GM12878 (cell line): ENCODE results near the gene RALGDS. TPM values are rescaled to one million over a fixed set of nuclear protein-coding genes. Genes with fewer than 3 reads are reported as not detected.

Experiments
- ATAC-seq: fragments of 200-7000 bp; cut with Tn5 transposase; 3 replicates; pipeline ENCODE4 v1.9.1; 2020; ENCODE audit warnings: mild to moderate bottlenecking, moderate library complexity
- BruUV-seq: library from RNA; stranded (reverse); fragments of 400-500 nt; replicated peaks from 2 replicates; lab custom pipeline; 2021; lab: Mats Ljungman, UMichigan
- CTCF ChIA-PET: fragments of 300-600 bp; sonication (Branson Sonifier 250); formaldehyde crosslinking; extraction: SDS; loops from one replicate; lab custom pipeline; 2021; ENCODE audit warnings: inconsistent platforms; lab: Yijun Ruan, JAX
- POLR2A ChIA-PET: fragments of 350-600 bp; formaldehyde crosslinking; extraction: SDS; loops from one replicate; lab custom pipeline; 2021; ENCODE audit warnings: inconsistent platforms; lab: Charles Lee
- RAD21 ChIA-PET: fragments of 300-600 bp; sonication (Branson Sonifier 250); formaldehyde crosslinking; loops from one replicate; lab custom pipeline; 2023; ENCODE audit warnings: antibody characterized with exemption; ENCODE audit not compliant: unreplicated experiment; lab: Charles Lee
- SMC1A ChIA-PET: fragments of 300-600 bp; sonication (Branson Sonifier 250); formaldehyde crosslinking; loops from one replicate; lab custom pipeline; 2023; ENCODE audit not compliant: unreplicated experiment, uncharacterized antibody; lab: Charles Lee
- DNase-seq: peaks from one replicate; pipeline ENCODE4 v3.0.0-alpha.2; 2011; ENCODE audit warnings: low read depth, low spot score
- FAIRE-seq: peaks from 3 replicates; lab custom pipeline; 2011; peaks lifted over from hg19 to GRCh38; lab: Jason Lieb, UNC
- H2AFZ ChIP-seq: 2 replicates; pipeline ENCODE4 v1.6.0; 2011; ENCODE audit warnings: low read depth, low read length, control low read depth; ENCODE audit not compliant: control insufficient read depth
- H3K27ac ChIP-seq: 2 replicates; pipeline ENCODE4 v1.5.1; 2011; ENCODE audit warnings: control low read depth; ENCODE audit not compliant: control insufficient read depth, insufficient read depth
- H3K27me3 ChIP-seq, 2 experiments: replicated peaks in 1 of 2; 2 replicates each; pipeline versions ENCODE4 v1.6.0 to v1.6.1; 2011; ENCODE audit warnings: low read length in 1 of 2; ENCODE audit not compliant: control insufficient read depth in 2 of 2, insufficient read depth in 2 of 2
- H3K36me3 ChIP-seq, 2 experiments: 2 replicates each; pipeline ENCODE4 v1.5.1; 2011; ENCODE audit warnings: low read length in 1 of 2; ENCODE audit not compliant: control insufficient read depth in 2 of 2, insufficient read depth in 2 of 2
- H3K4me1 ChIP-seq: 2 replicates; pipeline ENCODE4 v1.6.1; 2011; ENCODE audit warnings: mild to moderate bottlenecking, low read length, moderate library complexity, mixed read lengths; ENCODE audit not compliant: control insufficient read depth, insufficient read depth
- H3K4me2 ChIP-seq: 2 replicates; pipeline ENCODE4 v1.6.0; 2011; ENCODE audit warnings: control low read depth; ENCODE audit not compliant: control insufficient read depth, insufficient read depth
- H3K4me3 ChIP-seq: fragments of 200-600 bp; sonication (generic); 2 replicates; pipeline ENCODE4 v1.5.1; 2016
- H3K79me2 ChIP-seq: 2 replicates; pipeline ENCODE4 v1.6.0; 2011; ENCODE audit warnings: low read length; ENCODE audit not compliant: control insufficient read depth, insufficient read depth
- H3K9ac ChIP-seq: 2 replicates; pipeline ENCODE4 v1.8.0; 2011; ENCODE audit warnings: low read length, control low read depth, mixed read lengths; ENCODE audit not compliant: control insufficient read depth, insufficient read depth
- H3K9me3 ChIP-seq: replicated peaks from 3 replicates; pipeline ENCODE4 v1.5.1; 2011; ENCODE audit warnings: mild to moderate bottlenecking, low read length; ENCODE audit not compliant: control insufficient read depth, insufficient read depth
- H4K20me1 ChIP-seq: 2 replicates; pipeline ENCODE4 v1.6.0; 2011; ENCODE audit not compliant: control insufficient read depth, insufficient read depth
- ATF2 ChIP-seq: IDR thresholded peaks from 2 replicates; pipeline ENCODE4 v1.6.1; 2012; ENCODE audit warnings: low read length, inconsistent platforms
- KLF5 ChIP-seq: fragments of 450-650 bp; IDR thresholded peaks from 2 replicates; pipeline ENCODE4 v1.6.1; 2014; ENCODE audit warnings: mild to moderate bottlenecking; ENCODE audit not compliant: partially characterized antibody
- MAX ChIP-seq: IDR thresholded peaks from 2 replicates; pipeline ENCODE4 v1.6.1; 2012; ENCODE audit warnings: low read depth, low read length, improper control_type of control experiment
- MTA2 ChIP-seq: fragments of 450-650 bp; IDR thresholded peaks from 2 replicates; pipeline ENCODE4 v1.6.1; 2016; ENCODE audit warnings: low read depth, mild to moderate bottlenecking, moderate library complexity
- NR2C1 ChIP-seq: fragments of 450-650 bp; IDR thresholded peaks from 2 replicates; pipeline ENCODE4 v1.6.1; 2017; ENCODE audit warnings: antibody characterized with exemption, mild to moderate bottlenecking, moderate library complexity
- POLR2AphosphoS2 ChIP-seq: IDR thresholded peaks from 2 replicates; pipeline ENCODE4 v1.6.1; 2011; ENCODE audit warnings: low read depth, mild to moderate bottlenecking, low read length, improper control_type of control experiment, moderate library complexity
- POLR2AphosphoS5 ChIP-seq: IDR thresholded peaks from 2 replicates; pipeline ENCODE4 v1.6.1; 2011; ENCODE audit warnings: mild to moderate bottlenecking, low read length, inconsistent platforms
- RBBP5 ChIP-seq: fragments of 200-600 bp; sonication (generic); conservative IDR thresholded peaks from 2 replicates; pipeline ENCODE4 v1.6.1; 2016
- TCF12 ChIP-seq: IDR thresholded peaks from 2 replicates; pipeline ENCODE4 v1.6.1; 2011; ENCODE audit warnings: low read depth, mild to moderate bottlenecking, low read length
- WGBS: methylation state at CpG from one replicate; pipeline ENCODE4 v1.1.6; 2016; ENCODE audit warnings: low lambda C conversion rate; ENCODE audit not compliant: insufficient replicate concordance, insufficient coverage; ENCODE audit errors: missing lambda C conversion rate; 5-methylcytosine and 5-hydroxymethylcytosine counted together
- in situ Hi-C: fragments of 300-500 bp; cut with MboI; formaldehyde crosslinking; loops from 9 replicates; pipeline ENCODE4 v1.14.3; 2018; ENCODE audit warnings: mixed read lengths
- intact Hi-C: fragments of 100-400 bp; cut with micrococcal nuclease; formaldehyde crosslinking; loops from one replicate; pipeline ENCODE4 v1.14.2; 2022; ENCODE audit not compliant: unreplicated experiment
- polyA plus RNA-seq, 11 experiments: library from polyadenylated mRNA; depleted of rRNA in 4 of 11; unstranded in 6 of 11; stranded (reverse) in 5 of 11; fragments of >200 nt; fragmentation: Nextera tagmentation in 4 of 11; fragmentation: Illumina TruSeq in 1 of 11; extraction: Ambion mirVana in 4 of 11; extraction: Trizol in 1 of 11; gene quantifications; 1 replicate in 1 of 11; 2 replicates in 10 of 11; pipeline versions ENCODE4 v1.2.1 to v1.2.3, GENCODE V29; 2011 to 2016; ENCODE audit warnings: inconsistent platforms in 2 of 11, missing spikeins in 2 of 11, low read depth in 1 of 11
- total RNA-seq, 4 experiments: library from RNA; depleted of rRNA in 3 of 4; stranded (reverse); fragments of >200 nt in 3 of 4; fragmentation: Illumina TruSeq in 1 of 4; extraction: Trizol in 1 of 4; gene quantifications; 2 replicates each; pipeline versions ENCODE4 v1.2.1 to v1.2.3, GENCODE V29; 2013 to 2021

The RALGDS gene
- total and polyA plus RNA-seq, 10 of the 15 experiments (the other 5 are each of a cell fraction or from before 2014, with no cell fraction given), result 1.3 to 48.6 (median 21.2) TPM

- Histone ChIP-seq H3K27me3 (no peaks in the 10 kb centered on the region), H3K4me1 (peaks cover 55% of the 10 kb centered on the region), H3K27ac (no peak overlapping the region), H3K9me3 (no peaks in the 10 kb centered on the region), H3K79me2 (peaks cover 57% of the 10 kb centered on the region), H4K20me1 (no peaks in the 10 kb centered on the region; the same call in 1 of the 2 replicates), H3K4me2 (peak overlapping the region; percentile 82)
- intact Hi-C loops (no loop called here), in situ Hi-C loops (no loop called here)
- ChIA-PET CTCF (interaction anchor here (0.6 to 22.5 kb wide), 7 partner anchors 13 to 97 kb away, joined by 3 to 401 read pairs (median 4); no protein-coding TSS in a partner anchor), SMC1A (interaction anchor here (1.1 to 2.5 kb wide), 3 partner anchors 14 to 26 kb away, joined by 4 to 15 read pairs (median 11); no protein-coding TSS in a partner anchor)
- BruUV-seq, result no TSS peak
- TF ChIP-seq POLR2AphosphoS5, result 0 out of 2 replicates have a peak, but pooled peaks have one; percentile 10
- TF ChIP-seq MAX, result no peak
- no peak for TF ChIP-seq KLF5
- TF ChIP-seq, all 136 proteins: peak for 1
- 79% methylated on average over 16 of the region's 21 CpGs for WGBS
- POLR2A ChIA-PET, result interaction anchor here (0.6 to 7.3 kb wide), 5 partner anchors 10 to 94 kb away, joined by 4 to 66 read pairs (median 6); no protein-coding TSS in a partner anchor
- H3K9ac ChIP-seq, result no peak overlapping the region; the same call in 1 of the 2 replicates
- H2AFZ ChIP-seq, result no peak overlapping the region
- ATAC-seq (no peak), FAIRE-seq (no peak), DNase-seq (no peak)
- H3K36me3 ChIP-seq, result no peaks in the 10 kb centered on the region
- RAD21 ChIA-PET, result interaction anchor here (14.4 kb wide), 1 partner anchor 27 kb away, joined by 219 read pairs; no protein-coding TSS in a partner anchor
- peak overlapping the region; percentile 91; the same call in 1 of the 2 replicates for H3K4me3 ChIP-seq
These were observed 1.8 kb downstream of the RALGDS start for GRCh38 chr9:133119103-133119845.

GRCh38 chr9:133118568-133118967 lies 2.5 kb downstream of the RALGDS start:
- ChIA-PET SMC1A (interaction anchor here (1.0 to 2.5 kb wide), 4 partner anchors 15 to 30 kb away, joined by 3 to 15 read pairs (median 8); no protein-coding TSS in a partner anchor), POLR2A (interaction anchor here (0.6 to 7.3 kb wide), 7 partner anchors 9 to 31 kb away, joined by 3 to 66 read pairs (median 4); no protein-coding TSS in a partner anchor), CTCF (interaction anchor here (0.6 to 22.5 kb wide), 9 partner anchors 10 to 97 kb away, joined by 3 to 401 read pairs (median 4); no protein-coding TSS in a partner anchor), RAD21 (interaction anchor here (1.0 to 14.4 kb wide), 3 partner anchors 12 to 27 kb away, joined by 3 to 219 read pairs (median 3); no protein-coding TSS in a partner anchor)
- intact Hi-C loops (no loop called here), in situ Hi-C loops (no loop called here)
- no peaks in the 10 kb centered on the region for H3K36me3 ChIP-seq
- WGBS, result 81% methylated on average over 3 of the region's 3 CpGs
- no peak for TF ChIP-seq NR2C1
- no peak for TF ChIP-seq TCF12
- no peak for TF ChIP-seq MTA2
- no peak for TF ChIP-seq RBBP5
- no peak for TF ChIP-seq ATF2
- no peak for TF ChIP-seq POLR2AphosphoS2
- no peak for TF ChIP-seq POLR2AphosphoS5
- peaks cover 62% of the 10 kb centered on the region for H3K4me1 ChIP-seq
- no peaks in the 10 kb centered on the region; the same call in 1 of the 2 replicates for H4K20me1 ChIP-seq
- no peak overlapping the region for H3K4me3 ChIP-seq
- peaks cover 60% of the 10 kb centered on the region for H3K79me2 ChIP-seq
- no peak overlapping the region for H3K4me2 ChIP-seq
- no peak overlapping the region for H2AFZ ChIP-seq
- H3K9ac ChIP-seq, result no peak overlapping the region
- H3K9me3 ChIP-seq, result no peaks in the 10 kb centered on the region
- BruUV-seq, result no TSS peak
- no peaks in the 10 kb centered on the region for H3K27me3 ChIP-seq
- no peak for DNase-seq
- no peak for FAIRE-seq
- no peak for ATAC-seq
- no peak overlapping the region for H3K27ac ChIP-seq
